RPMI7951 (cell line): ENCODE measurements around the gene GRM4. TPM values are rescaled to one million over a fixed set of nuclear protein-coding genes. Genes with fewer than 3 reads are reported as not detected.
"Not testable (repeated sequence)": the region's sequence is repeated elsewhere in the genome, so short reads cannot be mapped to it uniquely, and the experiment has no call there.

ENCODE experiments used
- DNase-seq: peaks from one replicate; pipeline ENCODE4 v3.0.0-alpha.2; 2012; ENCODE audit warnings: low read depth
- total RNA-seq: library from RNA; depleted of rRNA; stranded (reverse); fragments of >200 nt; shearing (Covaris generic); gene quantifications from 2 replicates; pipeline ENCODE4 v1.2.3, GENCODE V29; 2014

GRM4 gene
- total RNA-seq, 1 experiment from 2014 or later, result not detected

DNA sequence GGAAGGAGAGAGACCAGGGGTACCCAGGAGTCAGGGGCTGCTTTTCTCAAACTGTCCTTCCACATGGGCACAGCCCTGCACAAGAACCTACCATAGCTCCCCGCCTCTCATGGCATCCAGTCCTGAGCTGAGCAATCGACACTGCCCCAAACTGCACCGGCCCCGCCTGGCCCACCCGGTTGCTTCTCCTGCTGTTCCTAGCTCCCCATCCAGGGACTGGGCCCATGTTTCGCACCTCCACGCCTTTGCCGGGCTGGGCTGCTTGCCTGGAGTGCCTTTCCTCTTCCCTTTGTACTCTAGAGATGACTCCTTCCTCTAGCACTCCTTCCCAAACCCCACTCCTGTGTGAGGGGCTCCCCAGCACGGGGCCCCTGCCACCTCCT, 123.0 kb downstream of the GRM4 start:
- DNase-seq, result no peak

DNA sequence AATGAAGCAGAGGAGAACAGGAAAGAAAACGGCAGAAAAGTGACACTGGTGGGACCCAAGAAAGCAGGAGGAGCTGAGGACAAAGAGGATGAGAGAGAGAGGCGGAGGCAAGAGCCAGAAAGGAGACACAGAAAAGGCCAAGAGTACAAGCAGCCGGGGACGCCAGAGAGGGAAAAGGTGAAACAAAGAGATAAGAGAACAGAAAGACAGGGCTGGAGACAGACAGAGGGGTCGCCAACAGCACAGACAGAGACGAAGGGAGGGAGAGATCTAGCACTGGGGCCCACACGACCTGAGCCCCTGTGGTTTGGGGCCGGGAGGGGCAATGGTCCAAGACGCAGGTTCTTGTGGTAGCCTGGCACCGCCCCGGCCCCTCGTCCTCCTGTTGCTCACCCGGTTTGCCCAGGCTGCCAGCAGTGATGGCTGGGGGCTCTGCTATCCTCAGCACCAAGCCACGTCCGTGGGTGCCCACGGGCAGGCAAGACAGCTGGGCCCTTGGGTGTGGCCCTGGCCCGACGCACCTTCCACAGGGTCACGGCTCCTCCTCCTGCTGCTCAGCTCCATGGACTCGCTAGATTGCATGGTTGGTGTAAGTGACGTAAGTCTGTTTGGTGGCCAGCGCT, 123.5 kb downstream of the GRM4 start:
- DNase-seq, result no peak

DNA sequence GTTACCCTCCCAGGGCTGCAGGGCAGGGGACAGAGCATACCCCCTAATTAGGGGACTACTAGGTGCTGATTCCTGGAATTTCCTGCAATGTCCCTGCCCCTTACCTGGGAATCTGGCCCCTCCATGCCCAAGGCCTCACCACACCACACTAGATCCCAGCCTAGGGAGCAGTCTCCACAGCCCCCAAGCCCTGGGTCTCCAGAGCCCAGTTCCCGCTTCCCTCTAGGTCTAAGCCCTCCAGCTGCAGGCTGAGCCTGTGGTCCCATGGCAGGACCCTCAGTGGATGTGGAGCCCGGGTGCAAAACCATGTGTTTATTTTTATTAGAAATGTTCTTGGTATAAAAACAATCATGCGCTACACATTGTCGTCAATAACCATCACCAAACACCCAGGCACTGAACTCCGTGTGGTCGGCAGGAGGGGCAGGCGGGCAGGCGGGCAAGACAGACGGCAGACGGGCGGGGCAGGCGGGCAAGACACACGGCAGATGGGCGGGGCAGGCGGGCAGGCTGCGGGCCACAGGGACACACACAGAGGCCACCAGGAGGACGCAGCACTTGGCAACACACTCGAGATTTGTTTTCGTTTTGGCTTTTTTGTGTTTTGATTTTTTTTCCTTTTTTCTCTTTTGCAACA, 124.2 kb downstream of the GRM4 start:
- DNase-seq, result no peak

DNA sequence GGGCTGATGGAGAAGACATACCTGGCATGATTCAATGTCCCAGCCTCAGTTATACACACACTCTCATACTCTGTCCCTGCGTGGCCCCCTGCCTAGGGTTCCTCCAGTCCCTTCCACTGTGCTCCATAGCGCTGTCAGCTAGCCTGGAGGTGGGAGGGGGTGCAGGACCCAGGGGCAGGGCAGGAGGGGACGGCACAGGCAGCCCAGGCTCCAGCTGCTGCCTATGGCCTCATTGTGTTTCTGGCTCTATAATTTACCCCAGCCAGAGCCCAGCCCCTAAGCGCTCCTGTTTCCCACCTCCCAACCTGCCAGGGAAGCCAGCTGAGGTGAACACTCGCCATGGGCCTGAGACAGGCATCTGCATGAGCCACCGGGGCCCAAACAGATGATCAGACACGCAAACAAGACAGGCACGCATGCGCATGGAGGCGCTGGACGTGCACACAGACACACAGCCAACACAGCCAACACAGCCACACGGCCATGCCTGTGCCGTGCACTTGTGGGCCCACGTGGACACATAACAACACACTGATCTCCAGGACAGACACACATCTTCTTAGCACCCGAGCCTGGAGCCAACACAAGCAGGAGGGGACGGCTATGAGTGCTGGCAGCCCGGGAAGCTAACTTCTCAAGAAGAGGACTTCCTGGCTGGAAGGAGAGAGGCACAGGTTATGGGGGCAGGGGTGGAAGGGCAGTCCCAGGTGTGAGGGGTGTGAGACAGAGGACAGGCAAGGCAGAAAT, 124.9 kb downstream of the GRM4 start:
- no peak for DNase-seq

DNA sequence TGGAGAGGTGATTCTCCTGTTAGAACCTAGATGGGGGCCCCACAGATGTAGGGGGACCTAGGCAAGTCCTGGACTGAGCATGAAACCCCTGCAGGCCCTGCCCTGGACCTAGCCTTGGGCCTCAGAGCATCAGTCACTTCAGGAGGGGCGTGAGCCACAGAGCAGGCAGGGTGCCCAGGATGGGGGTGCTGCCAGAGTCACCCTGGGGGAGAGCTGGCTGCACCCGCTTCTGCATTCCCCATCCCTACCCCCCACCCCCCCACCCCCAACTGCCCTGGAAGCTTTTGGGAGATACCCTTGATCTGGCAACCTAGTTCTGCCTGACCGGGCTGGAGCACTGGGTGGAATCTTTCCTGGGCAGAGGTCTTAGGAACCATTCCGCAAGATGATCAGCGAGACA, 125.6 kb downstream of the GRM4 start:
- no peak for DNase-seq

DNA sequence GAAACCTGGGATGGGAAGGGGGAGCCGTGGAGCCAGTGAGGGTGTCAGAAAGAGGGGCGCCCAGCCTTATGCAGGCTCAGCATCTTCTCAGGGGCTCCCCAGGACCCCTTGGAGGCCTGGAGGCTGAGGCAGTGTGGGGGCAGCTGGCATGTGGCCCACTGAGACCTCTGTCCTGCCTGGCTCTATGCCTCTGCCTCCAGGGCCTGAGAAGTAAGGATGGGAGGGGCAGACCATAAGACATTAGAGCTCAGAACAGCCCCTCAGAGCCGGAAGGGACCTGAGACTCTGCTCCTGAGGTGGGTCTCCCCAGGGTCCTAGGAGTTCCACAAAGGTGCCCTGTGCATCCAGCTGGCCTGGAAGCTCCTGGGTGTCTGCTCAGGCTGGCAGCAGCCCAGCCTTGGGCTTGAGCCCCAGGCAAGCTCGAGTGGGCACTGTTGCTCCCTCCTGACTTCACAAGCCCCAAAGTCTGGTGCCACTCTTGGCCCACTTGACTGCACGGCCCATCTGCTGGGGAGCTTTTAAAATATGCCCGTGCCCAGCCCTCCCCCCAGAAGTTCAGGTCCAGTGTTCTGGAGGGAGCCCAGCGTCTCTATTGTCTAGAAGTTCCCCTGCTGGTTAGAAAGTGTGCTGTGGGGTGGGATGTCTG, 126.8 kb downstream of the GRM4 start:
- no peak for DNase-seq

DNA sequence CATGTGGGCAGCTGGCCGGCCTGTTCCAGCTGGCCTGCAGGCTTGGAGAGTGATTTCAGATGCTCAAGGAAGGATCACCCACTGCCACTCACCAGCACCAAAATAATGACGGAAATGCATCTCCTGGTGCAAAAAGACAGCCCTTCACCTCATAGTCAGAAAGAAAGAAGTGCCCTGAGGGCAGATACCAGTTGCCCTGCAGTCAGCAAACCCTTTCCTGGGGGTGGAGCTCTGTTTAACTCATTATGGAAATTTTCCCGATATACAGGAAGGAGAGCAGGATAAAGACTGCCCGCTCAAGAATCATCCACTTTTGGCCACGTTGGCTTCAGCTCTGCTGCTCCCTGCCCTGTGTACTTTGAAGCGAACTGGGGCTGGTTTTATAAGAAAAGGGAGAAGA, 127.9 kb downstream of the GRM4 start:
- DNase-seq, result no peak

DNA sequence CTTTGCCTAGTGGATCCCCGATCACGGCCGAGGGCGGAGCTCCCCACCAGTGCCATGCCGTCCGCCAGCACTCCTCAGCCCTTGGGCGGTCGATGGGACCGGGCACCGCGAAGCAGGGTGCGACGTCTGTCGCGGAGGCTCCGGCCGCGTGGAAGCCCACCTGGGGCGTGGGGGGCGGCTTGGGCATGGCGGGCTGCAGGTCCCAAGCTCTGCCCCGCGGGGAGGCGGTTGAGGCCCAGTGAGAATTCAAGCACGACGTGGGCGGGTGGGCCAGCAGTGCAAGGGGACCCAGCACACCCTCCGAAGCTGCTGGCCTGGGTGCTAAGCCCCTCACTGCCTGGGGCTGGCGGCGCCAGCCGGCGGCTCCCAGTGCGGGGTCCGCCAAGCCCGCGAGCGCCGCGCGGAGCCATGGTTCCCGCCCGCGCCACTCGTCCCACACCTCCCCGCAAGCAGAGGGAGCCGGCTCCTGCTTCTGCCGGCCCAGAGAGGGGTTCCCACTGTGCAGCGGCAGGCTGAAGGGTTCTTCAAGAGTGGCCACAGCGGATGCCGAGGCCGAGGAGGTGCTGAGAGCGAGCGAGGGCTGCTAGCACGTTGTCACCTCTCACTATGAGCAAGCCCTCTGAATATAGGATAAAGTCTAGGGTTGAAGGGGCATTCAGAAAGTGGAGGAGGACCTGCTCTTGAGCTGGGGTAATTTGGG, 128.6 kb downstream of the GRM4 start:
- DNase-seq, result no peak

DNA sequence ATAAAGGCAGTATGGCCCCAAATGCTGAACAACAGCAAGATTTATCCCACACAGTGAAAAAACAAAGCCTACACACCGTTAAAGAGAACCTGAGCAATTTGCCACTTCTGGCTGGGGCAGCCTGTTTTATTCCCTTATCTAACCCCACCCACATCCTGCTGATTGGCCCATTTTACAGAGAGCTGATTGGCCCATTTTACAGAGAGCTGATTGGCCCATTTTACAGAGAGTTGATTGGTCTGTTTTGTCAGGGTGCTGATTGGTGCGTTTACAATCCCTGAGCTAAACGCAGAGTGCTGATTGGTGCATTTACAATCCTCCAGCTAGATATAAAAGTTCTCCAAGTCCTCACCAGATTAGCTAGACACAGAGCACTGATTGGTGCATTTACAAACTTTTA, 129.3 kb downstream of the GRM4 start:
- not testable (repeated sequence) for DNase-seq

DNA sequence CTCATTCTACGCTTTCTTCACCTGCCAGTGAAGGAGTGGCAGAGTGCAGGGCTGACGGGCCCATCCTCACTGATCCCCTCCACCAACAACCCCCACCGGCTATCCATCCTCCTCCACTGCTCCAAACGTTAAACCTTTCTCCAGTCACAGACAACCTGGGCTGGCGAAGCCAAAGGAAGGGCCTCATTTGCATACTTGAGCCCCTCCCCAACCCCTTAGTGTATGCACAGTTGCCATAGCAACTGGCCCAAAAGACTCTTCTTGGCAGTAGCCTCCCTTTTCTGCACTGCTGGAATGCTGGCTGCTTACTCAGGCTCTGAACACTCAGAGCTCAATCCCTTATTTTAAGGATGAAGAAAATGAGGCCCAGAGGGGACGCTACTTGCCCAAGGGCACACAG, 130.3 kb downstream of the GRM4 start:
- DNase-seq, result no peak

DNA sequence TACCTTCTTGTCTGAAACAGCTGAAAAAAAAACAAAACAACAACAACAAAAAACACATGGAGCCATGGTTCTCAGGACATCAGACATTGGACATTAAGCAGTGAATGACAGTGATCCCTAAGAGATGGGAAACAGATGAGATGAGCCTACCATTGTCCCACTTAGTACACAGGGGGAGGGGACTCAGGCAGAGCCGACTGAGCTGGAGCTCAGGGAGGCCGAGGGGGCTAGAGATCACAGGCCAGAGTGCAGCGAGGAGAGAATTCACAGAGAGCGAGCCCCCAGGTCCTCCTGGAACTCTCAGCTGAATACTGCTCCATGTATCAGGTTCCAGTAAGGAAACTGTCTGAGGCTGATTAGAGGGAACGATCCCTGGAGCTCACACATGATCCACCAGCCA, 134.6 kb downstream of the GRM4 start:
- DNase-seq, result no peak

DNA sequence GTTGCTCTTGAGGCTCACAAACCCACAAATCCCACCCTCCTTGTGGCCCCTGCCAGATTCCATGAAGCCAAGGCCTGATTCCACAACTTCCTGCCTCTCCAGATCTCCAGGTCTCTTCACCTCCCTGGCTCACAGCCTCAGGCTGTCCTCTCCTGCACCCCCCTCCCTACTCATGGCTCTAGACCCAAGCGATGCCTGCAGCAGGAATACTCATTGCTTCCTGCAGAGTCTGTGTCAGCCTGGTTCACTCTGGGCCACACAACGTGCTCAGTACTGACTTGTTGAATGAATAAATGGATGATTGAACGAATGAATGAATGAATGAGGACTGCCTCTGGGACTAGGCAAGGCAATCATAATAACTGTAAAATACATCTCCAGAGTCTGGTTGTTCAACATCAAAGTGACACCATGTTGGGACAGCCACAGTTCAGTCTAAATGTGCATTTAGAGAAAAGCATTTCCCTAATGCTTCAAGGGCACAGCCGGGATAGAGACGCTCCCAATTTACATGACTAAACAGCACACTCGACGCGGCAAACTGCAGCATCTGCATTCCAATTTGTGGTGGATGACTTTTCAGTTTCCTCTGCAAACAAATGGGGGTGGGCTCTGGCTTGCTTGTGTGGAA, 139.9 kb downstream of the GRM4 start:
- DNase-seq, result no peak

DNA sequence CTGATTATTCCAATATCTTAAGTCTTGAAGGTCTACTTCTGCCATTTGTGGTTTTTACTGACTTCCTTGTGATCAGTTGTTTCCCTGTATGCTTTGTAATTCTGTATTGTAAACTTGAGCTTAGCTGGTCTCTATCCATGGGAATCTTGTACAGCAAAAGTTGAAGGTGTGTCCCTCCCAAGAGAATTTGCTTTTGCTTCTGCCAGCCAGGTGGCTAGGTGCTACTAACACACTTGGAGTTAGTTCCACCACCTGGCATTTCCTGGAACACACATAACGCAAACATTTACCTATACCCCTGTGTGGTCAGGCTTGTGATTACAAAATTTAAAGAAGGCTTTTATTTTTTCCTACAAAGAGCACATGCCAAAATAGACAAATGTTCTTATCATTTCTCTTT, 141.2 kb downstream of the GRM4 start:
- DNase-seq, result no peak

DNA sequence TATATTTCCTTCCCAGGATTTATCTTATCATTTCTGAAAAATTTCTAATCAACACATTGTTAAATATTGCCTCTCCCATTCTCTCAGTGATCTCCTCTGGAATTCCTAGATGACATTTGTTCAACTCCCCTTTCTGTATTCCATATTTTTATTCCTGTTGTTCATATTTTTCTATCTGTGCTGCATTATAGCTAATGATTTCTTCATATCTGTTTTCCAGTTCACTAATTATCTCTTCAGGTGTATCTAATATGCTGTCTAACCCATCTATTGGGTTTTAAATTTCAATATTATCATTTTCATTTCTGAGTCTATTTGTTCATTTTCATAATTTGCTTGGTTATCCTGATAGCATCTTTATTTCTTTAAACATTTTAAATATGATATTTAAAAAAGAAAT, 141.9 kb downstream of the GRM4 start:
- no peak for DNase-seq

DNA sequence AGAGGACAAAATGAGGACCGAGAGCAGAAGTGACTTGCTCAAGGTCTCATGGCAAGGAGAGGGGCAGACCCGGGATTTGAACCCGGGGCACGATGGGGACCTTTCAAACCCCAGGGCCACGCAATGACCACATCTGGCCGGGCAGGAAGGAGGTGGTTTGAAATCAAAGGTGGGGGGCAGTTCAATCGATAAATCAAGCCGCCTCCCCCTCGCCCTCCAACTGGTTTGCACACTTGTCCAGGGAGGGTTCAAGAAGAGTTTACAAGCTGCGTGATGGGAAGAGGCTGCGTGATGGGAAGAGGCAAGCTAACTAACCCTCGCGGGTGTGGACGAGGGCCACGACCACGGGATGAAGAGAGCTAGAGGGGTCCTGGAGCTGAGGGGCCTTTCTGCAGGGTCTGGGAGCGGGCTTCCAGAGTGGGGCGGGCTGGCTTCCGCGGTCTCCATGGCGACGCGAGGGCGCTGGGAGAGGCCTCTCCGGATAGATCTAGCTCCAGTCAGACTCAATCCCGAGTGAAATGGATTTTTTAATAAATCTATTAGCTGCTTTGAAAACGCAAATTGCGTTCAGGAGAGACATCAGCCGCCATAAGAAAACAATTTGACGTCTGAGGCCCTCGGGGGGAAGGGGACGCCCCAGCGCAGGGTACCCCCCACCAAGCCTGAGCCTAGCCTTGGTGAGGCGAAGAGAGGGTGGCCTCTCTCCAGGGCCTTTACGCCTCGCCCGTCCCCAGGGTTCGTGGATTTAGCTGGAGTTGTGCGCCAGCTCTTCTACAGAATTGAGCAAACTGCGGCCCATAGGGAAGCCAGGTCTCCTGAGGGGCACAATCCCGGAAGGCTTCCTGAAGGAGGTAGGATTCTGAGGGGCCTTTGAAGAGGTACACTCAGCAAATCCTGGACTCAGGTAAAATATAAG, 143.9 kb downstream of the GRM4 start:
- DNase-seq, result no peak

DNA sequence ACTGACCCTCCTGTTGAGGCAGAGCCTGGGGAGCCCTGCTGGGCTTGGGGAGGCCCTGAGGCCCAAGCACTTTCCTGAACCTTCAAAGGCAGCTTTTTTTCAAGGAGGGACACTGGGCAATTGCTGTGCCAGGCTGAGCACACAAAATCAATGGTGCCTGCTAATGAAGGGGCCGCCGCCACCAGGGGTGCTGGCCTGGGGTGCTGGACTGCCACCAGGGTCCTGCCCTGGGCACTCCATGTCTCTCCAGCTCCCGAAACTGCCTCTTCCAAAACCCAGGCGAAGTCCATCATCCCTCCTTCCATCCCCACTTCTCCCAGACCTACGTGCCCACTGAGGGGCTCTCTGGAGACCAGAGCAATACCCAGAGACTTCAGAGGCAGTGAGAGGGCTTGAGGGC, 145.6 kb downstream of the GRM4 start:
- no peak for DNase-seq

DNA sequence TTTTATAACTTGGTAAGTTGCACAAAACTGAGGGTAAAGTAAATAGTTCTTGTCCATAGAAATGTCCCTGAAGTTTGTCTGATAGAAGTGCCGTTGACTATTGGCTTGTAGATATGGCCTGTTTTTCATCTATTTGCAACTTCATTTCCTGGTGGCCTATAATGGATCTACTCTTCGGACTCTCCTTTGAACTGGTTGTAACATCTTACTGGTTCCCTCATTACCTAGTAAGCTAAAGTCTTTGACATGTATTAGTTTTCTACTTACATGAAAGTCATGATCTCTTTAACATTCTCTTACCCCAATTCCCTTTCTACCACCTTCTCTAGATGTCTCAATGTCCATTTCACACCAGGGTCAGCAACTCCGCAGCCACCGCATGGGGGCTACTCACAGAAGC, 146.3 kb downstream of the GRM4 start:
- no peak for DNase-seq

DNA sequence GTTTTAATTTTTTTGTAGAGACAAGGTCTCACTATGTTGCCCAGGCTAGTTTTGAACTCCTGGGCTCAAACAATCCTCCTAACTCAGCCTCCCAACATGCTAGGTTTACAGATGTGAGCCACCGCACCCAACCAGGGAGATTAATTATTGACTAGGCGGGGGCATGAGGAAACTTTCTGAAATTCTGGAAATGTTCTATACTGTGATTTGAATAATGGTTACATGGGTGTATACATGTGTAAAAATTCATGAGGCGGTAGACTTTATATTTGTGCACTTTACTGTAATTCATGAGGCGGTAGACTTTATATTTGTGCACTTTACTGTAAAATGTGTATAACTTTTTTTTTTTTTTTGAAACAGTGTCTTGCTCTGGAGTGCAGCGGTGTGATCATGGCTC, 147.2 kb downstream of the GRM4 start:
- no peak for DNase-seq

DNA sequence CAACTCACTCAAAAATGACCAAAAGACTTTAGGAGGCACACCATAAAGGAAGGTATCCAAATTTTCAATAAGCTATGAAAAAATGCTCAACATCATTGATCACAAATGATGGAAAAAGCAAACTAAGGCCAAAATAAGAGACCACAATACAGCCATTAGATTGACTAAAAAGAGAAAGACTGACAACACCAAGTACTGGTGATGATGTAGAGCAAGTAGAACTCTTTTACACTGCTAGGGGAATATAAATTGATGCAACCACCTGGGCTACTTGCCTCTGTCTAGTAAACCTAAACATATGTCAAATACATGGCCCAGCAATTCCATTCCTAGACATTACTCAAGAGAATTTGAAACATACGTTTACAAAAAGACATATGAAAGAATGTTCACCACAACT, 148.6 kb downstream of the GRM4 start:
- no peak for DNase-seq

DNA sequence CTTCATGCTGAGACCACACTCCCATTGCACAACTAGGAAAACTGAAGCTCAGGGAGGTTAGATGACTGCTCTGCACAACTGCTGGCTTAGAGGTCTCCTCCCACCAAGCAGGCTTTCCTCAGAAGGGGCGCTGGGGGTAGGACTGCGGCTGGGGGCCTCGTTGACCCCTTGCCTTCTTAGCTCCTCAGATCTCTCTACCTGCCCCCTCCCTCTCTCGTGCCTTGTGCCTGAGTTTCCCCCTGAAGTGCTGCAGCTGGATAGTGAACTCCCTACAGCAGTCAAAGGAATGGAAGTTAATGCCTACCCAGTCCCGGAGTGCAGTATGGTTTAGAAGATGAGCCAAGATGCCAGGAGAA, 149.8 kb downstream of the GRM4 start:
- DNase-seq, result no peak
